Suppressor macrophage (primary cell): ENCODE data around the gene C19orf73.
"Not testable (repeated sequence)": the region's sequence is repeated elsewhere in the genome, so short reads cannot be mapped to it uniquely, and the experiment has no call there.

Experiments used
- DNase-seq, 4 experiments: peaks; one replicate each; pipeline ENCODE4 v3.0.0-alpha.2; 2020 to 2022

Gene C19orf73

DNA sequence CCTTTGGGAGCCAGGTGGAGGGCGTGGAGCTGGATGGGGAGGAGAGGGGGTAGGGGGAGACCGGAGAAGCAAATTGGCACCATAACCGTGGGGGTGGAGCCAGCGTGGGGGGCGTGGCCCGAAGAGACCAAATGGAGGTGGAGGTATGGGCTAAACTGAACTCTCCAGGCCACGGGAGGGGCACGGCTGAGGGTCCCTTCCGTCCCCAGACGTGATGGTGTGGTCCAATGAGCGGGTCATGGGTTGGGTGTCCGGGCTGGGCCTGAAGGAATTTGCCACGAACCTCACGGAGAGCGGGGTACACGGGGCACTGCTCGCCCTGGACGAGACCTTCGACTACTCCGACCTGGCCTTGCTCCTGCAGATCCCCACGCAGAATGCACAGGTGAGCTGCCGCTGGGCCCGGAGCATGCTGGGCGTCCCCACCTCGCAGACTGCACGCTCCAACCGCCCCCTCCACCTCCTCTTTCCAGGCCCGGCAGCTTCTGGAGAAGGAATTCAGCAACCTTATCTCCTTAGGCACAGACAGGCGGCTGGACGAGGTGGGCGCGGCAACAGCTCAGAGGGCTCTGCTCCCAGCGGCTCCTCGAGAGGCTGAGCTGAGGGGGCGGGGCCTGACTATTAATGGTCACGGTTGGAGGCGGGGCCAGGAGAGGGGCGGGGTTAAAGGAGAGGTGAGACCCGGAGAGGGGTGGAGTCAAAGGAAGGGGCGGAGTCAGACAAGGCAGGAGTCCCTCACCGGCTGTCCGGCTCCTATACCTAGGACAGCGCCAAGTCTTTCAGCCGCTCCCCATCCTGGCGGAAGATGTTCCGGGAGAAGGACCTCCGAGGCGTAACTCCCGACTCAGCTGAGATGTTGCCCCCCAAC is 30.1 kb upstream of the C19orf73 start:
- DNase-seq: peak; percentile 79 to 88 (median 86)

DNA sequence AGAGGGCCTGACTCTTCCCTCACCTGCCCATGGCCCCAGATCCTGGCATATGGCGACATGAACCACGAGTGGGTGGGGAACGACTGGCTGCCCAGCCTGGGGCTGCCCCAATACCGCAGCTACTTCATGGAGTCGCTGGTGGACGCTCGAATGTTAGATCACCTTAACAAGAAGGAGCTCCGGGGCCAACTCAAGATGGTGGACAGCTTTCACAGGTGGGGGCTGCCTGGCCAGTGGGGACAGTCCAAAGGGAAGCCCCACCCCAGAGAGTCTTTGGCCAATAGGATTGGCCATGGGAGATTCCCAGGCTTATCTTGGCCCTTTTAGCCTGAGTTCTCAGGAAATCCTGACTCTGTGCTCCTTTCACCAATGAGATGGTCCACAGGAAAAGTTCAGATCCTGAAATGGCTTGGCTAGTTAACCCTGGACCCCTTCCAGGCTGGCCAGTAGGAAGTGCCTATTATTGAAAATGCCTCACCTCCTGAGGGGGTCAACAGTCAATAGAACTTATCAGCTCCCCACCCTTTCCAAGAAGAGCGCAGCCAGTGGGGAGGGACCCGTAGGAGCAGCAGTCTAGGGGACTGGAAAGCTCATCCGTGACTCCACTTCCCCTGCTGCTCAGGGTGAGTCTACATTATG is 29.2 kb upstream of the C19orf73 start:
- DNase-seq: no peak

GRCh38 chr19:49146408-49146770 is 27.4 kb upstream of the C19orf73 start:
- not testable (repeated sequence) for DNase-seq

- peak; percentile 67 to 86 (median 82) for DNase-seq
Observed at GRCh38 chr19:49145573-49146407, 26.8 kb upstream of the C19orf73 start.

DNA sequence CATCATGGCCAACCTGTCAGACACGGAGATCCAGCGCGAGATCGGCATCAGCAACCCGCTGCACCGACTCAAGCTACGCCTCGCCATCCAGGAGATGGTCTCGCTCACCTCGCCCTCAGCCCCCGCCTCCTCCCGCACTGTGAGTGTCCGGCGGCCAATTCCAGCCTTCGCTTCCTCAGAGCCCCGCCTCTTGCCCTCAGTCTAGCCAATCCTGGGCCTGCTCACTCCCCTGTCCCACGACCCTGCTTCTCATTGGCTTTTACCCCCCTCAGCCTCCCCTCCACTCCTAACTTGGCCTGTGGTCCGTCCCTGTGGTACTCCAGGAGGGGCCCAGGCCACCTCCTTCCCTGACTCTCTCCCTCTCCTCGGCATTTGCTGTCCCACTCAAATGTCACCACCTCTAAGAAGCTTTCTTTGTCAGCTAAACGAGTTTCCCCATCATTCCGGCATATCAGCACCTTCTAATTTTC is 24.0 kb upstream of the C19orf73 start:
- peak; percentile 65 to 82 (median 72) for DNase-seq

DNA sequence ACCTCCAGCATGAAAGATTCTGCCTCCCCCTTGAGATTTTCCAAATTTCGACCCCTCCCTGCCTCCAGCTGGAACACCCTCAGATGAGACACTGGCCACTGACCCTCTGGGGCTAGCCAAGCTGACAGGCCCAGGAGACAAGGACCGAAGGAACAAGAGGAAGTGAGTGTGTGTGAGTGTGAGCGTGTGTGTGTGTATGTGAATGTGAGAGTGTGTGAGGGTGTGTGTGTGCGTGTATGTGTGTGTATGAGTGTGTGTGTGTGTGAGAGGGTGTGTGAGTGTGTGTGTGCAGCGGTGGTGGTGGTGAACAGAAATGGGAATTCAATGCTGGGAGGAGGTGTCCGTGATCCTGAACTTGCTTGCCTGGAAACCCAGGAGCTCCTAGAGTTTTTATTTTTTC is 22.4 kb upstream of the C19orf73 start:
- DNase-seq: no peak

GRCh38 chr19:49140951-49141350 is 22.0 kb upstream of the C19orf73 start:
- DNase-seq: no peak

DNA sequence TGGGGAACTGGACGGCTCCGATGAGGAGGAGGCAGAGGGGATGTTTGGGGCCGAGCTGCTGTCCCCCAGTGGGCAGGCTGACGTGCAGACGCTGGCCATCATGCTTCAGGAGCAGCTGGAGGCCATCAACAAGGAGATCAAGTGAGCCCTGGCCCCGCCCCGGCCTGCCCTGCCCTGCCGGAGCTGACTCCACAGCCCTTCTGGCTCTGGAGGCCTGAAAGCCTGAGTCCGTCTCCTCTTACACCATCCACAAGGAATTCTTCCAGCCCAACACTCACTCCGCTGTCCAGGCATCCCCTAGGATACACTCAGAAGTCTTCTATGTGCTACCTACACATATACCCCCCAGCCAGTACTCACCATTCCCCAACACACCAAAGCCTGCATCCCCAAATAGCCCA is 17.8 kb upstream of the C19orf73 start:
- no peak for DNase-seq

DNA sequence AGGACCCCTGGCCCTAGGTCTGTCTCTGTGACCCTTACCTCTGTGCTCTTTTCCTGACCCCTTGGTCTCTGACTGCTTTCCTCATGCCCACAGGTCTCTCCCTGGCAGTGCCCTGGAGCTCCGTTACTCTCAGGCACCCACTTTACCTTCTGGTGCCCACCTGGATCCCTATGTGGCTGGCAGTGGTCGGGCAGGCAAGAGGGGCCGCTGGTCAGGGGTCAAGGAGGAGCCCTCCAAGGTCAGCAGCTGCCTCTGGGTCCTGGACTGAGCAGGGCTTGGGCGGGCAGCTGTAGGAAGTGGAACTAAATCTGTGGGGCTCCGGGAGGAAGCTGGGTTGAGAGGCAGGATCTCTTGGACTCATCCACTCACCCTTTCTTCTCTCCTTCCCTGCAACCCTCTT is 16.7 kb upstream of the C19orf73 start:
- no peak for DNase-seq

DNA sequence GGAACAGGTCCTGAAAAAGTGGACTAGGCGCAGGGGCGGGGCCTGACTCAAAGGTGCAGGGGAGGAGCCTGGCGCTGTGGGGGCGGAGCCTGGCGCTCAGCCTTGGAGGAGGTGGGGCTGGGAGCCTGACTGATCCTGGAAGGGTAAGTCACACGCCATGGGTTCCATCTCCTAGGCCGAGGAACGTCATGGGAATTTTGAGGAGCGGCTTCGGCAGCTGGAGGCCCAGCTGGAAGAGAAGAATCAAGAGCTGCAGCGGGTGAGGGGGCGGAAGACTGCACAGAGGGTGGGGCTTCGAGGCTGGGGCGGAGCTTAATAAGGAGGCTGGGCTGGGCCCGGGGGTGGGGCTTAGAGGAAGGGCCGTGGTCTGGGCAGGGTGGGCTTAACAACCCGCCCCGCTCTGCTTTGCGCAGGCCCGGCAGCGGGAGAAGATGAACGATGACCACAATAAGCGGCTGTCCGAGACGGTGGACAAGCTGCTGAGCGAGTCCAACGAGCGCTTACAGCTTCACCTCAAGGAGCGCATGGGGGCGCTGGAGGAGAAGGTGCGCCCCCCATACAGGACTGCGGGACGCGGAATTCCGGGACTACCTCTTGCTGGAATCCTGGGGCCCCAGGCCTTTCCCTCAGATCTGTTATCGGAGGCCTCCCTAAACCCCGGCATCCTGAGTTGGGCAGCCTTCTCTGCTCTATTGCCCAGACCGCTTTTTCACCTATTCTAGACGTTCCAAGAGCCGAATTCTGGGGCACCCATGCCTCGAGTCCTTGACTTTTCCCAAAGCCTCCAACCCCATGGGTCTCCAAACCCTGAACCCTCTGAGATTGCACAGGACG is 14.9 kb upstream of the C19orf73 start:
- peak in 3 of 4 experiments; percentile 21 to 58 (median 33) for DNase-seq

- DNase-seq: no peak
Observed at GRCh38 chr19:49132974-49133609, 14.1 kb upstream of the C19orf73 start.

DNA sequence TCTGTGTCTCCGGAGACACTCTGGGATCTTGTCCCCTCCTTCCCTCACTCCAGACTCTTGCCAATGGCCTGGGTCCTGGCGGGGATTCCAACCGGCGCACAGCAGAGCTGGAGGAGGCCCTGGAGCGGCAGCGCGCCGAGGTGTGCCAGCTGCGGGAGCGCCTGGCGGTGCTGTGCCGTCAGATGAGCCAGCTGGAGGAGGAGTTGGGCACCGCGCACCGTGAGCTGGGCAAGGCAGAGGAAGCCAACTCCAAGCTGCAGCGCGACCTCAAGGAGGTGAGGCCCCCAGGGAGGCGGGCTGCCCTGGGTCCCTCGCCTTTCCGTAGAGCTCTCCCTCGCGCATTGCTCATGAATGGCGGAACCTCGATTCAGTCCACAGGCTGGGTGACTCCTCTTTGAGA is 11.4 kb upstream of the C19orf73 start:
- DNase-seq: no peak

DNA sequence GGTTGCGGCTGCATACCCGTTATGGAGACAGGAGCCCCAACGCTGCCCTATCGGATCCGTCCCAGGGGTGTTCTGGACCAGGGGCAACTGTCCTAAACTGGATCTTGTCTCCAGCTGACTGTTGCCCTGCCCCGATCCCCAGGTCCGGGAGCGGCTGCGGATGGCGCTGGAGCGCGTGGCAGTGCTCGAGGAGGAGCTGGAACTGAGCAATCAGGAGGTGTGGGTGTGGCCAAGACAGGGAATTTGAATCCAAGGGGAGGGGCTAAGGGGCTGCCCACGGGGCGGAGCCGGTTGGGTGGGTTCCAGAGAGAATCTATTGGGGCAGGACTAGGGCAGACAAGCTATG is 10.3 kb upstream of the C19orf73 start:
- DNase-seq: no peak

DNA sequence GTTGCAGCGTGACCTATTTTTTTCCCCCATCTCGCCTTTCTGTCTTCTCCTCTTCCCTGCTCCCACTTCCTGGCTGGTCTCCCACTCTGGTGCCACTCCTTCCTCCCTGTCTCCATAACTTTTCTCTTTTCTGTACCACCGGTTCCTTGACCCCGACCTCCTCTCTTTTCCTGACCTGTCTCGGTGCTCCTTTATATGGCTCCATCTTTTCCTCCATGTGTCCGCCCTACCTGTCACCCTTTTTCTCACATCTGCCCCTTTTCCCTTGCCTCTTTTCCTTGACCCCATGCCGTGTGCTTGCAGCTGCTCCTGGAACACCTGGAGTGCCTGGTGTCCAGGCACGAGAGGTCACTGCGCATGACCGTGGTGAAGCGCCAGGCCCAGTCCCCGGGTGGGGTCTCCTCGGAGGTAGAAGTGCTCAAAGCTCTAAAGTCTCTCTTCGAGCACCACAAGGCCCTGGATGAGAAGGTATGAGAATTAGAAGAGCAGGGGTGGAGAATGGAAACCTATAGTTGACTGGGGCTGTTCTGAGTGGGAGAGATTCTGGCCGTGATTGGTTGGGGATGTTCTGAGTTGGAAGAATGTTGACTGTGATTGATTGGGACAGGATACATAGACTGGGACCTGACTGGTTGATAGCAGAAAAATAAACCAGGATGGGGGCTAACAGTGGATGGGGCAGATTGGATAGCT is 9.7 kb upstream of the C19orf73 start:
- no peak for DNase-seq

- peak; percentile 97 to 98 (median 97) for DNase-seq
Observed at GRCh38 chr19:49127674-49128544, 9.0 kb upstream of the C19orf73 start.

DNA sequence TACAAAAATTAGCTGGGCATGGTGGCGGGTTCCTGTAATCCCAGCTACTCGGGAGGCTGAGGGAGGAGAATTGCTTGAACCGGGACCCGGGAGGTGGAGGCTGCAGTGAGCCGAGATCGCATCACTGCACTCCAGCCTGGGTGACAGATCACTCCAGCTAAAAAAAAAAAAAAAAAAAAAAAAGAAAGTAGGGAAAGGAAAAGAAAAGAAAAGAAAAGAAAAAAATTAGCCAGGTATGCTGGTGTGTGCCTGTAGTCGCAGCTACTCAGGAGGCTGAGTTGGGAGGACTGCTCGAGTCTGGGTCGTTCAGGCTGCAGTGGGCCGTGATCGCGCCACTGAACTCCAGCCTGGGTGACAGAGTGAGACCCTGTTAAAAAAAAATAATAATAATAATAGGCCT is 8.3 kb upstream of the C19orf73 start:
- DNase-seq: not testable (repeated sequence)

GRCh38 chr19:49126575-49126974 is 7.6 kb upstream of the C19orf73 start:
- no peak for DNase-seq

DNA sequence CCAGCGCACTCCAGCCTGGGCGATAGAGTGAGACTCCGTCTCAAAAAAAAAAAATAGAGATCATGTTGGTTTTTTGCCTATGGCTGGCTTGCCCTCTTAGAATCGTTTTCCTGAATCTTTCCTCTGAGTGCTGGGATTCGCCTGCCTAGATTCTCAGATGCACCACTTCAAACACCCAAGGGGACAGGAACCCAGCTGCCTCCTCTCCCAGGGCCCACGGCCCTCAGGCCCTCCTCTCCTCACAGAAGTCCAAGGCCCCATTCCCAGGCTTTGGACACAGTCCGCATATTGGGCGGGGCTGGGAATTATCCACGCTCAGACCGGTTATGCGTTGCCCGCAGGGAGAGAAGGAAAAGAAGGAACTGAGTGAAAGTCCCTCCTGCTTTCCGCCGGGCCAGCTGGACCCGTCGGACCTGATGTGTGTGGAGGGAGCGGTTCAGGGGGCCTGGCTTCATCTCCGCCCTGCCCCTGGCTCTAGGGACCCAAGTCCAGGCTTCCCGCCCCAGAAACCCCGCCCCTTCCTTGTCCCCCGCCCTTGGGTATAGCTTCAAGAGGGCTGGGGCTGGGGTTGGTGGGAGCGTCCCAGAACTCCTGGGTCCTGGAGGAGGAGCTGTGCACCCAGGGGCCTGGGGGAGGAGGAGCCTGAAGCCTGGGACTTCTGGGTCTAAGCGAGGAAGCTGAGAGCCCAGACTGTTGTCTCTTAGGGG is 6.2 kb upstream of the C19orf73 start:
- no peak for DNase-seq

GRCh38 chr19:49123285-49123684 is 4.3 kb upstream of the C19orf73 start:
- not testable (repeated sequence) for DNase-seq
